Colonic mucosa (tissue), 4 donors: ENCODE data around the gene OPTN. TPM values are rescaled to one million over a fixed set of nuclear protein-coding genes. Genes with fewer than 3 reads are reported as not detected.

ENCODE experiments used
- DNase-seq: peaks from one replicate; pipeline ENCODE4 v3.0.0-alpha.2; 2020
- H3K27ac ChIP-seq: fragments of 200-600 bp; one replicate; pipeline ENCODE4 v1.8.0; 2021
- H3K27me3 ChIP-seq: fragments of 200-600 bp; one replicate; pipeline ENCODE4 v1.8.0; 2021
- H3K36me3 ChIP-seq: fragments of 200-600 bp; one replicate; pipeline ENCODE4 v1.8.0; 2021
- H3K4me1 ChIP-seq: fragments of 200-600 bp; one replicate; pipeline ENCODE4 v1.8.0; 2021; ENCODE audit warnings: mild to moderate bottlenecking
- H3K4me3 ChIP-seq: fragments of 200-600 bp; one replicate; pipeline ENCODE4 v1.8.0; 2021
- H3K9ac ChIP-seq, 2 donors: one replicate each; pipeline ENCODE4 v1.7.0; 2013; ENCODE audit warnings: control low read depth in 2 of 2, low read depth in 2 of 2, low read length in 2 of 2
- H3K9me3 ChIP-seq: fragments of 200-600 bp; one replicate; pipeline ENCODE4 v1.8.0; 2021
- intact Hi-C: fragments of 100-400 bp; cut with DNase I; formaldehyde crosslinking; loops from one replicate; pipeline ENCODE4 v1.14.1; 2022
- total RNA-seq, 2 donors: library from RNA; stranded (reverse); fragmentation: NEBNext Ultra II Directional in 1 of 2; extraction: Animal tissue kit (Norgen Biotek cat#: 25700) in 1 of 2; gene quantifications; one replicate each; pipeline ENCODE4 v1.2.1, GENCODE V29; 2021
- TF ChIP-seq, protein P1 (sequence below): fragments of 200-600 bp; IDR thresholded peaks from one replicate; pipeline ENCODE4 v1.8.0; 2022; ENCODE audit warnings: antibody characterized with exemption, mild to moderate bottlenecking
- donor health status: healthy.
- donor health status: DM: no; HTN: no; CAD: no.
- donor health status: DM: no; HTN: no; CAD: no.

Gene OPTN
- total RNA-seq, 2 donors from 2014 or later, result 59.8 to 122 TPM

DNA sequence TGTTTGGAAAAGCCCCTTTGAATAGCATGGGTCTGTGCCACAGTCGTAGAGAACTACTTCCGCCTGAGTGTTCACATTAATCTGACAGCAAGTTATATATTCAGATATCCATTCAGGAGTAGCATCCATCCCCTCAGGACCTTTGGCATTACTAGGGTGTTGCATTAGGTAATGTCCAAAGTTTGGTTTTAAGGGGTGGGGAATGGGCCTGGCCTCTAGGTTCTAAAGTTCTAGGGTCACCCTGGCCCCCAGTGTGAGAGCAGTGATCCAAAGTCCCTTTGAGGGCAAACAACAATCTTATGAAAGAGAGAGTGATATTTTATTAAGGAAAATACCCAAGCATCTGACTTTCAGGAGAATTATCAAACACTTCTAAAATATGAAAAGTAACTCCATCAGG is 73.7 kb downstream of the OPTN start:
- H3K36me3 ChIP-seq, result no peaks in the 10 kb centered on the region
- H3K27ac ChIP-seq, result no peak overlapping the region
- no peak overlapping the region for H3K4me3 ChIP-seq
- no peak overlapping the region for H3K9ac ChIP-seq
- DNase-seq, result no peak
- no peaks in the 10 kb centered on the region for H3K4me1 ChIP-seq
- TF ChIP-seq, protein P1, sequence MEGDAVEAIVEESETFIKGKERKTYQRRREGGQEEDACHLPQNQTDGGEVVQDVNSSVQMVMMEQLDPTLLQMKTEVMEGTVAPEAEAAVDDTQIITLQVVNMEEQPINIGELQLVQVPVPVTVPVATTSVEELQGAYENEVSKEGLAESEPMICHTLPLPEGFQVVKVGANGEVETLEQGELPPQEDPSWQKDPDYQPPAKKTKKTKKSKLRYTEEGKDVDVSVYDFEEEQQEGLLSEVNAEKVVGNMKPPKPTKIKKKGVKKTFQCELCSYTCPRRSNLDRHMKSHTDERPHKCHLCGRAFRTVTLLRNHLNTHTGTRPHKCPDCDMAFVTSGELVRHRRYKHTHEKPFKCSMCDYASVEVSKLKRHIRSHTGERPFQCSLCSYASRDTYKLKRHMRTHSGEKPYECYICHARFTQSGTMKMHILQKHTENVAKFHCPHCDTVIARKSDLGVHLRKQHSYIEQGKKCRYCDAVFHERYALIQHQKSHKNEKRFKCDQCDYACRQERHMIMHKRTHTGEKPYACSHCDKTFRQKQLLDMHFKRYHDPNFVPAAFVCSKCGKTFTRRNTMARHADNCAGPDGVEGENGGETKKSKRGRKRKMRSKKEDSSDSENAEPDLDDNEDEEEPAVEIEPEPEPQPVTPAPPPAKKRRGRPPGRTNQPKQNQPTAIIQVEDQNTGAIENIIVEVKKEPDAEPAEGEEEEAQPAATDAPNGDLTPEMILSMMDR, result no peak
- intact Hi-C loops, result no loop called here
- H3K9me3 ChIP-seq, result no peaks in the 10 kb centered on the region
- no peaks in the 10 kb centered on the region for H3K27me3 ChIP-seq

DNA sequence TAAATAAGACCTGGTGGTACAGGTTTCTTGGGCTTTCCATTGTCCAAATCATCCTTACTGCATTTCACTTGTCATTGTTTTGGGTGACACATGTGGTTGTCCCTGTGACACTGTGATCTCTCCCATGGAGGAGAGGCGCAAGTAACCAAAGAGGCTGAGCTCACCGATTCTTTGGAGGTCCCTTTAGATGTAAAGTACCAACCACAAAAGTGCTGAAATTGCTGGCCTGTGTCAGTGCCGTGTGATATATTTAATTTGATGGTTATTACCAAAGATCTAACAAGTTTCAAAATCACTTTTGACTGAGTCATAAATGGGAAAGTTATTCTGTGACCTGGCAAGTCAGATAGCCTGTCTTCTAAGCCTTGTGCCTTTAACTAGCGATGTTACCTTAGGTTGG is 80.8 kb downstream of the OPTN start:
- DNase-seq, result no peak
- H3K27ac ChIP-seq, result no peak overlapping the region
- no peaks in the 10 kb centered on the region for H3K9me3 ChIP-seq
- intact Hi-C loops, result no loop called here
- TF ChIP-seq, protein P1, result no peak
- no peaks in the 10 kb centered on the region for H3K27me3 ChIP-seq
- H3K4me1 ChIP-seq, result no peaks in the 10 kb centered on the region
- no peak overlapping the region for H3K4me3 ChIP-seq
- no peaks in the 10 kb centered on the region for H3K36me3 ChIP-seq
- H3K9ac ChIP-seq, result no peak overlapping the region

DNA sequence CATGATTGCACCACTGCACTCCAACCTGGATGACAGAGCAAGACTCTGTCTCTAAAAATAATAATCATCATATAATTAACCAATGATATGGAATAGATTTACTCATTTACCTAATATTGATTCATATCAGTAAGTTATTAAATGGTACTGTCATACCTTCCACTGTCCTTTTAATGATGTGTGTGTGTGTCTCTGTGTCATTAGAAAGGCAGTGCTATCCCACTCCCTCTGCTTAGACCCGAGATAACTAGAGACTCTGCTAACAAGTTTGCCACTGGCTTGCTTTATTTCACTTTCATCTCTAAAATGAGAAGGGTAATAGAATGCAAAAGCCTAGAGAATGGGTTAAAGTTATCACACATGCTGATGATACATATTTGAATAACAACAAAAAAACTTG is 82.5 kb downstream of the OPTN start:
- TF ChIP-seq, protein P1, result no peak
- H3K4me1 ChIP-seq, result no peaks in the 10 kb centered on the region
- no peaks in the 10 kb centered on the region for H3K27me3 ChIP-seq
- no peaks in the 10 kb centered on the region for H3K36me3 ChIP-seq
- no peak overlapping the region for H3K9ac ChIP-seq
- H3K4me3 ChIP-seq, result no peak overlapping the region
- DNase-seq, result no peak
- H3K9me3 ChIP-seq, result no peaks in the 10 kb centered on the region
- H3K27ac ChIP-seq, result no peak overlapping the region
- intact Hi-C loops, result no loop called here

DNA sequence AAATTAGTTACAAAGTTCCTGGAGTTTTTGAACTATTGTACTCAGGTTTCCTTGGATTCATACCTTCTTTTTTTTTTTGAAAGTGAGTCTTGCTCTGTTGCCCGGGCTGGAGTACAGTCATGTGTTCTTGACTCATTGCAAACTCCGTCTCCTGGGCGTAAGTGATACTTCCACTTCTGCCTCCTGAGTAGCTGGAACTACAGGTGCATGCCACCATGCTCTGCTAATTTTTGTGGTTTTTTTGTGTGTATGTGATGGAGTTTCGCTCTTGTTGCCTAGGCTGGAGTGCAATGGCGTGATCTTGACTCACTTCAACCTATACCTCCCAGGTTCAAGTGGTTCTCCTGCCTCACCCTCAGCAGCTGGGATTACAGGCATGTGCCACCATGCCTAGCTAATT is 83.7 kb downstream of the OPTN start:
- H3K27ac ChIP-seq, result no peak overlapping the region
- H3K9ac ChIP-seq, result no peak overlapping the region
- DNase-seq, result no peak
- no peak overlapping the region for H3K4me3 ChIP-seq
- no peaks in the 10 kb centered on the region for H3K4me1 ChIP-seq
- intact Hi-C loops, result no loop called here
- no peaks in the 10 kb centered on the region for H3K36me3 ChIP-seq
- H3K9me3 ChIP-seq, result no peaks in the 10 kb centered on the region
- H3K27me3 ChIP-seq, result no peaks in the 10 kb centered on the region
- TF ChIP-seq, protein P1, result no peak

DNA sequence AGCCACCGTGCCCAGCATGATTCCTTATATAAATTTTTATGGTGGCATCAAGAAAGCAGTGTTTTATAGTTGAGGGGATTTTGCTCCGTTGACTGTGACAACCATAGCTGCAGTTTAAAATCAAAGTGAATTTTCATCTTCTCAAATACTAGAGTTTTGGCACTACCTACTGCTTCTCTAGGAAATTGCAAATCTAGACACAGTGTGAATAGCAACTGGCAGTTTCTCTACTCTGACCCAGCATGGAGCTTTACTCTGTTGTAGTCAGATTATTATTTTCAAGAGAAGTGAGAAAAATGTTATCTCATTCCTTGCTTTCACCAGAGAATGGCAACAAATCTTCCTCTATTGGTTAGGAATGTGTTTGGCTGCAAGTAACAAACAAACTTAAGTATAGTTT is 84.3 kb downstream of the OPTN start:
- intact Hi-C loops, result no loop called here
- no peak for DNase-seq
- TF ChIP-seq, protein P1, result no peak
- Histone ChIP-seq H3K9ac (no peak overlapping the region), H3K36me3 (no peaks in the 10 kb centered on the region), H3K27me3 (no peaks in the 10 kb centered on the region), H3K9me3 (no peaks in the 10 kb centered on the region), H3K4me1 (no peaks in the 10 kb centered on the region), H3K4me3 (no peak overlapping the region), H3K27ac (no peak overlapping the region)
